HepG2 (cell line): ENCODE results near the gene PPP3R1. TPM values are rescaled to one million over a fixed set of nuclear protein-coding genes. Genes with fewer than 3 reads are reported as not detected.
A peak's percentile ranks its signal among the peaks of the same experiment; 100 is the strongest.

Source experiments
- ATAC-seq: fragments of 200-7000 bp; cut with Tn5 transposase; 3 replicates; pipeline ENCODE4 v1.9.1; 2020; ENCODE audit warnings: mild to moderate bottlenecking, moderate library complexity
- BruUV-seq: library from RNA; stranded (reverse); fragments of 400-500 nt; replicated peaks from 2 replicates; lab custom pipeline; 2021; lab: Mats Ljungman, UMichigan
- CTCF ChIA-PET: fragments of 300-600 bp; formaldehyde crosslinking; extraction: SDS; loops from one replicate; lab custom pipeline; 2021; ENCODE audit warnings: low total read pairs, inconsistent platforms, low intra/inter-chr PET ratio; lab: Yijun Ruan, JAX
- POLR2A ChIA-PET: fragments of 350-600 bp; sonication (Branson Sonifier 250); formaldehyde crosslinking; loops from one replicate; lab custom pipeline; 2020; ENCODE audit warnings: antibody characterized with exemption, inconsistent platforms; lab: Yijun Ruan, JAX
- DNase-seq: peaks from one replicate; pipeline ENCODE4 v3.0.0-alpha.2; 2015; ENCODE audit warnings: low spot score
- FAIRE-seq: peaks from 3 replicates; lab custom pipeline; 2011; peaks lifted over from hg19 to GRCh38; lab: Jason Lieb, UNC
- H2AFZ ChIP-seq: one replicate; pipeline ENCODE4 v1.6.1; 2011; ENCODE audit warnings: low read length, inconsistent platforms
- H3K27ac ChIP-seq: fragments of 300-600 bp; 3 replicates; pipeline ENCODE4 v1.8.0; 2011; ENCODE audit warnings: mixed run types, mild to moderate bottlenecking, mixed read lengths, low read length, inconsistent platforms; ENCODE audit not compliant: insufficient read depth; ENCODE audit errors: extremely low read length
- H3K27me3 ChIP-seq, 2 experiments: fragments of 200-600 bp in 1 of 2; 2 replicates in 1 of 2; 3 replicates in 1 of 2; pipeline versions ENCODE4 v1.6.0 to v1.8.0; 2011; ENCODE audit warnings: low read length in 2 of 2, mild to moderate bottlenecking in 2 of 2, moderate library complexity in 2 of 2, inconsistent platforms in 1 of 2; ENCODE audit not compliant: insufficient read depth in 2 of 2, control insufficient read depth in 1 of 2
- H3K36me3 ChIP-seq, 2 experiments: fragments of 200-600 bp in 1 of 2; replicated peaks in 1 of 2; 2 replicates in 1 of 2; 3 replicates in 1 of 2; pipeline versions ENCODE4 v1.5.1 to v1.8.0; 2011; ENCODE audit warnings: low read length in 2 of 2, inconsistent platforms in 1 of 2; ENCODE audit not compliant: insufficient read depth in 2 of 2, control insufficient read depth in 1 of 2
- H3K4me1 ChIP-seq: 2 replicates; pipeline ENCODE4 v1.5.1; 2012; ENCODE audit warnings: low read length, inconsistent platforms; ENCODE audit not compliant: insufficient read depth
- H3K4me2 ChIP-seq: 2 replicates; pipeline ENCODE4 v1.6.0; 2011; ENCODE audit warnings: low read depth, low read length, inconsistent platforms
- H3K4me3 ChIP-seq, 3 experiments: fragments of 200-600 bp in 1 of 3; sonication (generic), shearing (Covaris generic) in 1 of 3; replicated peaks in 1 of 3; 2 replicates each; pipeline ENCODE4 v1.5.1; 2011 to 2016; ENCODE audit warnings: low read length in 3 of 3, inconsistent platforms in 2 of 3, low read depth in 2 of 3, mild to moderate bottlenecking in 2 of 3, control low read depth in 1 of 3, mixed read lengths in 1 of 3; ENCODE audit not compliant: insufficient read depth in 1 of 3
- H3K79me2 ChIP-seq: one replicate; pipeline ENCODE4 v1.6.1; 2011; ENCODE audit warnings: low read length, inconsistent platforms; ENCODE audit not compliant: insufficient read depth
- H3K9ac ChIP-seq: 2 replicates; pipeline ENCODE4 v1.6.0; 2011; ENCODE audit warnings: mild to moderate bottlenecking, low read depth, low read length, inconsistent platforms; ENCODE audit not compliant: insufficient read depth
- H3K9me3 ChIP-seq: 2 replicates; pipeline ENCODE4 v1.5.1; 2012; ENCODE audit warnings: mild to moderate bottlenecking, low read length
- H4K20me1 ChIP-seq: 2 replicates; pipeline ENCODE4 v1.6.0; 2011; ENCODE audit warnings: inconsistent platforms, mild to moderate bottlenecking, low read length, moderate library complexity; ENCODE audit not compliant: insufficient read depth
- ETV5 ChIP-seq: IDR thresholded peaks from 2 replicates; pipeline ENCODE4 v1.6.1; 2018; ENCODE audit warnings: missing biosample characterization, missing genetic modification reagents, inconsistent platforms, borderline replicate concordance
- HBP1 ChIP-seq: IDR thresholded peaks from 2 replicates; pipeline ENCODE4 v1.6.1; 2016; ENCODE audit warnings: low read depth, control low read depth
- KDM3A ChIP-seq: IDR thresholded peaks from 2 replicates; pipeline ENCODE4 v1.6.1; 2018; ENCODE audit warnings: low read depth, missing compliant biosample characterization
- NFAT5 ChIP-seq: sonication (generic); formaldehyde crosslinking; IDR thresholded peaks from 2 replicates; pipeline ENCODE4 v1.4.0; 2020; ENCODE audit warnings: missing genetic modification reagents
- RBM22 ChIP-seq: fragments of 200-400 bp; formaldehyde crosslinking; optimal IDR thresholded peaks from 2 replicates; pipeline ENCODE3; 2017; ENCODE audit warnings: mild to moderate bottlenecking, low read length, moderate library complexity
- WGBS: methylation state at CpG from one replicate; pipeline ENCODE4 v1.1.6; 2017; ENCODE audit warnings: low lambda C conversion rate; 5-methylcytosine and 5-hydroxymethylcytosine counted together
- in situ Hi-C: cut with HindIII; loops from 2 replicates; pipeline ENCODE4 v1.10.0; 2017; ENCODE audit warnings: low pct_unique_long_range_greater_than_20kb; ENCODE audit not compliant: extremely low pct_ligation_motif_present
- intact Hi-C: fragments of 100-400 bp; cut with micrococcal nuclease; formaldehyde crosslinking; loops from one replicate; pipeline ENCODE4 v1.10.0; 2022; ENCODE audit not compliant: unreplicated experiment
- polyA plus RNA-seq, 8 experiments: library from polyadenylated mRNA; depleted of rRNA in 3 of 8; stranded (reverse) in 7 of 8; unstranded in 1 of 8; fragments of >200 nt; fragmentation: Illumina TruSeq in 4 of 8; extraction: Trizol in 4 of 8; gene quantifications; 2 replicates each; pipeline versions ENCODE4 v1.2.1 to v1.2.3, GENCODE V29; 2011 to 2016; ENCODE audit warnings: low read depth in 4 of 8, missing spikeins in 1 of 8, mixed read lengths in 1 of 8; ENCODE audit not compliant: insufficient read depth in 1 of 8
- total RNA-seq, 5 experiments: library from RNA; depleted of rRNA; stranded (reverse); fragments of >200 nt; fragmentation: Illumina TruSeq; extraction: Trizol; gene quantifications; 2 replicates each; pipeline ENCODE4 v1.2.3, GENCODE V29; 2016; ENCODE audit warnings: low read depth in 1 of 5

PPP3R1 gene
- total and polyA plus RNA-seq, 2 of the 13 experiments (the other 11 are each of a cell fraction or from before 2014, with no cell fraction given): 11.6 to 25.7 TPM

GRCh38 chr2:68237976-68238580 lies 14.3 kb downstream of the PPP3R1 start:
- Histone ChIP-seq H3K4me3 (no peak overlapping the region), H3K4me2 (no peak overlapping the region), H3K36me3 (peaks cover 0 to 5% of the 10 kb centered on the region in 2 experiments; a peak in 2 of 5 replicates), H3K27me3 (no peaks in the 10 kb centered on the region), H3K27ac (no peak overlapping the region), H3K9me3 (no peaks in the 10 kb centered on the region), H3K79me2 (peaks cover 100% of the 10 kb centered on the region), H2AFZ (no peak overlapping the region), H3K9ac (no peak overlapping the region), H3K4me1 (0 out of 2 replicates have a peak, but pooled peaks cover 23% of the 10 kb centered on the region), H4K20me1 (peaks cover 68% of the 10 kb centered on the region)
- ChIA-PET CTCF (no interaction called here), POLR2A (no interaction called here)
- intact Hi-C loops (loop anchor here (2.0 kb wide), 1 partner anchor 13 kb away; no protein-coding TSS in a partner anchor), in situ Hi-C loops (no loop called here)
- WGBS: 83% methylated on average over 4 of the region's 4 CpGs
- BruUV-seq: no TSS peak
- FAIRE-seq: no peak
- no peak for ATAC-seq
- DNase-seq: no peak
- TF ChIP-seq ETV5 (CRISPR knock-in tag) (no peak), RBM22 (peak; percentile 19), HBP1 (CRISPR knock-in tag) (no peak), KDM3A (CRISPR knock-in tag) (no peak), NFAT5 (CRISPR knock-in tag) (no peak)
